ENCODE results near the gene TWIST2.

TWIST2 gene

DNA sequence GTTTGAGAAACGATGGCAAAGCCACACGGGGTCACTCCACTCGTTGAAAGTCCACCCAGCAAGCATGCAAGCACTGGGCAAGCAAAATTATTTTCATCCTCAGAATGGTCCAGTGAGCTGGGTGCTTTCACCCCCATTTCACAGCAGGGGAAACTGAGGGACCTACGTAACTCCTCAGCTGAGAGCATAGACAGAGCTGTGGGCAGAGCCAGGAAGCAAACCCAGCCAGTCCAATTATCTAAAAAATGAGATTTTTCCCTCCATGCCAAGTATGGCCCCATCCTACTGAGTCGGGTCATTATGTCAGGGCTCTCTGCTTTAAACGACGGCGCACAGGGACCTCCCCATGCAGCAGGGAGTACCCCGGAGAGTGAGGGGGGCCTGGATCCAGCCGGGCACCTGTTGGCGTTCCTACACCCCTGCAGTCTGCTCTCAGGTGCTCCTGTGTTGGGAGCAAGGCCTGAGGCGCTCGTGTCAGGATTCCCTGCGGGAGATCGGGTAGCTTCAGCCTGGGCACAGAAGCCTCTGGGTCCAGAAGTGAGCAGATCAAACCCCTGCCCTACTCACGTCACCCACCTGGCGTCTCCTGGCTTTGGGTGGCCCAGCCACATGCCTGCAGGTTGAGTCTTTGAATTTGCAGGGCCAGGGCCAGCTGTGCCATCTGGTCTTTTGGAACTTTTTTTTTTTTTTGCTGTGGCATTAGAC is 17.3 kb downstream of the TWIST2 start:
- no peak for DNase-seq (ENCODE audit: low read depth)

DNA sequence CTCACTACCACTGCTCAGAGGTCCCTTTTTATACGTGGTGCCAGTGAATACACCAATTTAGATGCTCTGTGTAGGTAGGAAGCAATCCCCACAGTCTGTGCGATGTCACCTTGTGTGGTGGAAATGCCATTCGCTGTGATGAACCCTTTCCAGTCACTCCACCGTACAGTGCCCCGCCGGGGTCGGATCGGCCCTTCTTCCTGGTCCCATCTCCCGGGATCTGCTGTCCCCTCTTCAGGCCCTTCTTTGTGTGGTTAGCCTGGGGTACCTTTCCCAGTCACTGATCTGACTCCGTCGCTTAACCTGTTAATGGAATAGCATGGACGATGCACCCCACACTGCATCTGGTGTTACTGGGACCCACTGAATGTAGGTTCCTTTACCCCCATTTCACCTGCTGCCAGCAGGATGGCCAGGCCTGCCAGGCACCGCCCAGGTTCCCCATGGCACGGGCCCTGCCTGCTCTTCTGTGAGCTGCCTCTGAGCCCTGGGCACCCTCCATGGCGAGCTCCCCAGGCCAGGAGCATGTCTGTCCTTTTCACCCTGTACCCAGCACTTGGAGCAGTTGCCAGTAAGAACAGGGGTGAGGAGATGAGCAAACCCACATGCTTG is 18.0 kb downstream of the TWIST2 start:
- H3K4me3 ChIP-seq (ENCODE audit: low read depth, low read length): no peak overlapping the region
- DNase-seq (ENCODE audit: low read depth): no peak
- TF ChIP-seq CTCF (IDR thresholded peaks at IDR 0.05; ENCODE audit: insufficient read depth, low read depth, low read length, missing control alignments): no peak

More for the DNA sequence above, 17.3 kb downstream of the TWIST2 start:
- no peak for TF ChIP-seq CTCF (IDR thresholded peaks at IDR 0.05; ENCODE audit: insufficient read depth, low read depth, low read length, missing control alignments)
- H3K4me3 ChIP-seq (ENCODE audit: low read depth, low read length): no peak overlapping the region

DNA sequence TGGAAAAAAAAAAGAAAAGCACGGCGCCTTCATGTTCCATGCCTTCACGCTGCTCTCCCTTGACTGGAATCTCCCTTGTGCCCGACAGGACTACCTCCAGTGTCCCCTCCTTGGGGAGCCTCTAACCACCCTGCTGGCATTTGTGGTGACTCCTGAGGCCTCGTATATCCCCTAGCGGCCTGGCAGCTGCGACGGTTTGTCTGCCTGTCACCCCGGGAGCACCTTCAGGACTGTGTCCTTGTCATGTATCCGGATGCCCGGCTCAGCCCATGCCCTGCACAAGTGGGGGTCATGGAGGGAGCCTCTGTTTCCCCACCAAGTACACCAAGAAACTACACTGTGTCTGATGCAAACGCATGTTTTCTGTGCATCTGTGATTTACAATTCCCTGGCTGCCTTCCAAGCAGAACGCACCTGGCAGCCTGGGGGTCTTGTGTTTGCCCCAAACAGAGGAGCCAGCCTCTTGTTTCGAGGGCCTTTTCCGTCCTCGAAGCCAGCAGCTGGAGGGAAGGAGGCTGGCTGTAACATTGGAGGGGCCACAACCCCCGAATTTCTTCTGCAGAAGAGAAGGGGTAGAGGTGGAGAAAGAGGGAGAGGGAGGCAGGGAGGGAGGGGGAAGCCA is 18.9 kb downstream of the TWIST2 start:
- DNase-seq (ENCODE audit: low read depth): no peak
- no peak for TF ChIP-seq CTCF (IDR thresholded peaks at IDR 0.05; ENCODE audit: insufficient read depth, low read depth, low read length, missing control alignments)
- H3K4me3 ChIP-seq (ENCODE audit: low read depth, low read length): no peak overlapping the region

DNA sequence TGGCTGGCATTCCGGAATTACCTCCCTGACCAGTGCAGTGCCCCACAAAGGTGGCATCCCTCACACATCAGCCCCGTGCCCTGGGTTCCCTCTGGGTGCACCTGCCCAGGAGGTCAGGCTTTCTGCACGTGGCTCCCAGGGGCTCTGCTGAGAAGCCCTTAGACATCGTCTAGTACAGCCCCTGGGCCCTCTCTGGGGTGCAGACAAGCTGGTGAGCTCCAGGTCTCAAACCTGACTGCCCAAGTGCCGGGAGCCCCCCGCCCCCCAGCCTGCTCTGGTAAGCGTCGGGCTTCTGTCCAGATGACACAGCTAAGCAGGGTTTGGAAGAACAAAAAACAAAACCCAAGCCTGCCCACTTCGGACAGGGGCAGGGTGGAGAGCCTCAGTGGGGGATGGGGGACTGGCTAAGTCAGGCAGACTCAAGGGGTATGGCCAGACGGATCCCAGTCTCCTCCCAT is 20.2 kb downstream of the TWIST2 start:
- no peak overlapping the region for H3K4me3 ChIP-seq (ENCODE audit: low read depth, low read length)
- no peak for DNase-seq (ENCODE audit: low read depth)
- TF ChIP-seq CTCF (IDR thresholded peaks at IDR 0.05; ENCODE audit: insufficient read depth, low read depth, low read length, missing control alignments): no peak

DNA sequence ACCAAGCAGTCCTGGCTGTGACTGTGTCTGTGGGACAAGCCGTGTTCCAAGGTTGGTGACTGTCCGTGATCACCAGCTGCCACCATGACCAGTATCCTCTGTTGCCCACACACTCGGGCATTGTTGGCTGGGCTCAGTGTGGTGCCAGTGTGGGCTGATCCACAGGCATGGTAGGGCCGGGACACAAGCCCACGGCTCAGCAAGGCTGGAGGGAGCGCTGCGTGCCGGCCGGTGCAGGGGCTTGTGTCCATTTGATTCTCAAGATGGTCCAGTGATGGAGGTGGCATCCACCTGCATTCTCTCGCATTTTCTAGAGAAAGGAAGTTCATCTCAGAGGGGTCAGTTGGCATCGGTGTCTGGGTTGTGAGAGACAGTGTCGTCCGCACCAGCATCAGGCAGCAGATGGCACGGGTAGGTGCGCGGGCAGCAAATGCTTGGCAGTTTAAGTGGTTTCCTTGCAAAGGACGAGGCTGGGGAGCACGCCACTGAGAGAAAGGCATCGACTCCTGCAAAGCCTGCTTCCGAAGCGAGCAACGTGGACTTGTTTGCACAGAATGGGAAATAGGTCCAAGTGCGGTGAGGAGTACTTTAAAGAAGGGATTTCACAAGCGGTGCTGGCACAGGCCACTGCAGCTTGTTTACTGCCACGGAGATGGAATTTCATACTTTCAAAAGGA is 20.9 kb downstream of the TWIST2 start:
- TF ChIP-seq CTCF (IDR thresholded peaks at IDR 0.05; ENCODE audit: insufficient read depth, low read depth, low read length, missing control alignments): no peak
- no peak for DNase-seq (ENCODE audit: low read depth)
- H3K4me3 ChIP-seq (ENCODE audit: low read depth, low read length): no peak overlapping the region

GRCh38 chr2:238869293-238870124 is 21.6 kb downstream of the TWIST2 start:
- no peak for TF ChIP-seq CTCF (IDR thresholded peaks at IDR 0.05; ENCODE audit: insufficient read depth, low read depth, low read length, missing control alignments)
- no peak overlapping the region for H3K4me3 ChIP-seq (ENCODE audit: low read depth, low read length)
- no peak for DNase-seq (ENCODE audit: low read depth)

Measured in GM12865 (cell line).